Stimulated activated CD8-positive, alpha-beta memory T cell treated with anti-CD3 and anti-CD28 coated beads, Interleukin-7, amount 100 ng/mL, for 4 hours (primary cell): Measurements from ENCODE around the gene TFAP2A.

Experiments
- DNase-seq, 2 donors: peaks; one replicate each; pipeline ENCODE4 v3.0.0-alpha.2; 2020; ENCODE audit warnings: low read depth in 2 of 2

The TFAP2A gene

DNA sequence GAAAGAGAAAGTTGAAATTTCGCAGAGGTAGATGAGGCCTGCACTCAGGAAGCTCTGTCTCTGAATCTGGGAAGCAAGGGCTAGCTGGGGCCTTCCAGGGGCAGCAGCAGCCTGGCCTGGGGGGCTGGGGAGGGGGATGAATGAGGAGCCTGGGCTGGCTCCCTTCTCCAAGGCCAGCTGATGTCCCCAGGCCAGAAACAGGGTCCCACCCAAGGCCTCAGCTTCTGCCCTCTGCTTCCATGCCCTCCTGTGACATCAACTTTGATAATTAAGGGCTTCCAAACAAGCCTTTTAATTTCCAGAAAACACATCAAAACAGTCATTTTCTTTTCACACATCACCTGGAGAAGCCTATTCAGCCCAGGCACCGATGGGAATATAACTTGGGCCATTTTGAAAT lies 15.4 kb downstream of the TFAP2A start:
- no peak for DNase-seq

- DNase-seq: no peak
Observed at GRCh38 chr6:10398446-10399218, 16.2 kb downstream of the TFAP2A start.

DNA sequence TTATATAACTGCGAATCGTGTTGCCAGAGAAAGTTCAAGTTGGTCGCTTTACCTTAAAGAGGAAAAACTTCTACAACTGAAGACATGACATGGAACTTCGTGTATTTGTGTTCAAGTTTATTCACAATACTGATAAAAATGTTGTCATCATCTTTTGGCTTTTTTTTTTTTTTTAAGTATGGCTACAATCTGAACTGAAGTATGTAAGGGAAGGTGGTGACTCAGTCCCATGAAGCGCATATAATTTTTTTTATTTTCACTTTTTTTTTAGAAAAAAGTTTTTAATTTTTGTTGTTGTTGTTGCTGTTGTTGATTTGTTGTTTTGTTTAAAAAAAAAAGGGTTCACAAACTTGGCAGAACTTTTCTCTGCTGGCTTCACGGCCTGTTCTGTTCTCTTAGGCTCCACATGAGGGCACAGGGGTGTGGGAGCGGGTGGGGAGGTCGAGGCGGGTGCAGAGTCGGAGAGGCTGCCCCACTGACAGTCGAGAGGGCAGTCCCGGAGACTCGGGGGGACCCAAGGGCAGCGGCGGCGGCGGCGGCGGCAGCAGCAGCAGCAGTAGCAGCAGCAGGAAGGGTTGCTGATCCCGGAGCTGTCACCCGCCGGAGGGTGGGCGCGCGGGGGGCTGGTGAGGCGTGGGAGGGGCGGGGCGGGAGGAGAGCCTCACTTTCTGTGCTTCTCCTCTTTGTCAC lies 17.0 kb downstream of the TFAP2A start:
- DNase-seq: no peak

- no peak for DNase-seq
Observed at GRCh38 chr6:10396785-10397184, 18.1 kb downstream of the TFAP2A start.

GRCh38 chr6:10395704-10396546 lies 18.9 kb downstream of the TFAP2A start:
- DNase-seq: no peak

DNA sequence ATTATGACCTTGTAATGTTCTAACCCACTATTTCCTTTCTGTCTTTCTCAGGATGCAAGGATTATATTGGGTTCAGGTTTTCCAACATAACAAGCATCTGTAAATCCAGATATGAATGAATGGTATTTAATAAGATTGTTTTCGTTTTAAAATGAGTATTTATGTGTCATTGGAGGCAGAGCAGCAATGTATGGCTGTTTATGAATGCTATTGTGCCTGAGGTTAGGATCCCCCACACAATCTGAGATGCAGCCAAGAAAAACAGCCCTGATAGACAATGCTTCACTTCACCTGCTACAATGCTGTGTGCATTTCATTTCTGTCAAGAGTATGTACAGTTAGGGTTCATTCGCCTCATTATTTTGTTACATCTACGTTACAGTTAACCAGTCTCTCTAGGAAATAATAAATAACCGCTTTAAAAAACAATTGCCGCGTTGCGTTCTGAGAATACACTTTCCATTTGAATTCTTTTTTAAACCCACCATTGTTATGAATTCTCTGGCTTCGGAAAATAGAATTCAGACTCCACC lies 19.6 kb downstream of the TFAP2A start:
- DNase-seq: no peak

DNA sequence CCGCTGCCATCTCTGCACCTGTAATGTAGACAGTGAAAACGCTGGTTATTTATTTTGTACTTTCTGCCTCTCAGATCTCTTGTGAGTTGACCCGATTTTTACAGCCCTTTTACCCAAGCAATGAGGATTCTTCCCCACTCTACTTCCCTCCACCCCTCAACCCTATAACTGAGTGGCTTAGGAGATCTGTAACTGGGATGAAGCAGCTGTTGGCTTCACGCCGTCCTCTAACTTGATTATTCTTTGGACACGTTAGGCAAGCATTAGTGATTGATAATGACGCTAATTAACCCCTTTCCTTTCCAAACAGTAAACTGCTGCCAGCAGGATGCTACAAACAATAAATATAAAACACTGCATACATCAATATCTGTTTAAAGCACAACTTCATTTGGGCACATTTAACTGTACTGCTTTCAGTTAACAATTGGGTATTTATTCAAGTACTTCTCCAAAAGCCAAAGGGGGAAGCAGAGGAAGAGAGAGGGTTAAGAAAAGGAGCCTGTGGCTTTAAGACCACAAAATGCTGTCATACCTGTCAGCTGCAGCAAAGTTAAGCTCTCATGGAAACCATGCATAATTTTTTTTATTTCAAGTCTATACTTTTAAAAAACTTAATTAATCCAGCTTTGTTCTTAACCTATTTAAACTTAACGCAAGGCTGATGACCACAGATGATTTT lies 21.2 kb downstream of the TFAP2A start:
- no peak for DNase-seq

DNA sequence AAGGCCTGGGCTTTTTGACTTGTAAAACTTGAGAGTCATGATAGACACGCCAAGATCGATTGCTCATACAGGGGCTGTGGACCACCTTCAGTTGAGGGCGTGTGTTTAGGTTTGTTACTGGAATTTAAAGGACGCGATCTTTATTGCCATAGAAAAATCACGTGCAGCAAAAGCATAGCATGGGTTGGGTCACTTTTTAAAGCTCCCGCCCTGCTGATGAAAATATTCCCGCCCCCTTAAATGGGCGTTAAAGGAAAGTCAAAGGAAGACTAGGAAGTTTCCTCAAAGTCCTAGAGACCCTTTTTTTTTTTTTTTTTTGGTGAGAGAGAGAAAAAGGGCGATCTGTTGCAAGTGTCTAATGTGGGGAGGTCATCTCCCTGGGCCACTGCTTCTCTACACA lies 23.1 kb downstream of the TFAP2A start:
- DNase-seq: no peak

- no peak for DNase-seq
Observed at GRCh38 chr6:10391299-10391630, 23.6 kb downstream of the TFAP2A start.

DNA sequence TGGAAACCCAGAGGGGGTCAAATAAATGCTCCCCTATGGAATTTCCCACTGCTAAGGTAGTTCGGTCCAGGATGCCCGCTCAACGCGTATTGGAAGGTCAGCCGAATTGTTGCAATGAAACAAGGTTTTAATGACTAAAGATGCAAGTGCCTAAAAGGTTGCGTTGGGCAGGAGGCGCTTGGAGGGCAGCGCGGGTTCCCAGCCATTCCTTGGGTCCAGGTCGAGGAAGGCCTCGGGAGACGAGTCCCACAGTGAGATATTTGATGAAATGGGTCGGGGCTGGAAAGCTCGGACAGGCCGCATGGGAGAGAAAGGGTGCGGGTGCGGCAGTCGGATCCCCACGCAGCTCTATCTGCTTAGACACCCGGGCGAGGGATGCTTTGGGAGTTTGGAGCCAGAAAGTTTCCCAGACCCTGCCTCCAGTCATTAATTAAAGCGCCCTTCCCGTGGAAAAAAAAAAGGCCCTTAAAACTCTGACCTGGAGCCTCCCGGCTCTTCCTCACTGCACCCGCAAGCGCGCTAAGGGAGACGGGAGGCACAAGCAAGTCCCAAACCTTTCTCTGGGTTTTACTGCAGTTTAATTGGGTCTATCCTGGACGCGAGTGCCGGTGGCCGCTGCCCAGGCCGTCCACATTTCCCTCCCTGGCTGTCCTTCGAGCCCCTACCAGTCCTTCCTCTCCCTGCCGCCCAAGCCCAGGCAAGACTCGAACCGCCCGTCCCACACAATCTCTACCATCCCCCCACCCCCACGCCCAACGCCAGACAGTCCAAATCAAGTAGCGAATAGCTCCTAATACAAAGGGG lies 24.2 kb downstream of the TFAP2A start:
- no peak for DNase-seq

GRCh38 chr6:10389739-10390494 lies 25.0 kb downstream of the TFAP2A start:
- no peak for DNase-seq

DNA sequence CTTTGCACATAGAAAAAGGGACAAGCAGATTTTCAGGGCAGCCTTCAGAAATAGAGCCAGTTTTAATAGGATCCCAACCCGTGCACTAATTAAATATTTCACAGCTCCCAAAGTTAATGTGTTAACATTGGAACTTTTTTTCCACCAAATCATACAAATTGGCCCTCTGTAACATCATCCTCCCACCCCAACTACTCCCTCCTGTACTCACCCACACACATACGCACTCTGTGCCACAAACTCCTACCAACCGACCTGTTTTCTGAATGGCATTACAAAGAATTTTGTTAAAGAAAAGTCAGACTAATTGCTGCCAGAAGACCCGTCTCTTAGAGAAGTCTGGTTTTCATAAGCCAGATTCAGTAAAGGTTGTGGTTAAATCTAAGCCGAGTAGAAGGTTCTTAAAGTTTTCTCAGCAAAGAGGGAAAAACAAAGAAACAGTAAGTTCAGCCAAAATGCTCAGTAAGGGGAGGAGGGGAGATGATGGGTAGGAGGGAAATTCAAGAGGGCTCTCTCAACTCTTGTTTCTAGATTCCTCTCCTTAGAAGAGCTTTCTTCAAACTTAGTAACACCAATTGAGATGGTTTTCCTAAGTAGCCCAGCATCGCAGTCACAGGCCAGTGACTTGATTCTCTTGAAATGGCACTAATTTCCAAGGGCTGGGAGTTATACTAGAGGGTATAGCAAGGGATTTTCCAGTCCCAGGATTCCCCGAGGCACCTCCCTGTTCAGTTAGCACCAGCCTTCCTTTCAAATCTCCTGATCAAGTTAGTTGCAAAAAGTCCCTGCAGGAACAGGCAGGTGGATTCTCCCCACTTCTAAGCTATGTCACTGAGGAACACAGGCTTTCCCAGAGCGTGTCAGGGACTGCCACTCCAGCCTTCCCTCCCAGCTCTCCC lies 27.9 kb downstream of the TFAP2A start:
- no peak for DNase-seq

GRCh38 chr6:10386220-10386619 lies 28.7 kb downstream of the TFAP2A start:
- DNase-seq: no peak

DNA sequence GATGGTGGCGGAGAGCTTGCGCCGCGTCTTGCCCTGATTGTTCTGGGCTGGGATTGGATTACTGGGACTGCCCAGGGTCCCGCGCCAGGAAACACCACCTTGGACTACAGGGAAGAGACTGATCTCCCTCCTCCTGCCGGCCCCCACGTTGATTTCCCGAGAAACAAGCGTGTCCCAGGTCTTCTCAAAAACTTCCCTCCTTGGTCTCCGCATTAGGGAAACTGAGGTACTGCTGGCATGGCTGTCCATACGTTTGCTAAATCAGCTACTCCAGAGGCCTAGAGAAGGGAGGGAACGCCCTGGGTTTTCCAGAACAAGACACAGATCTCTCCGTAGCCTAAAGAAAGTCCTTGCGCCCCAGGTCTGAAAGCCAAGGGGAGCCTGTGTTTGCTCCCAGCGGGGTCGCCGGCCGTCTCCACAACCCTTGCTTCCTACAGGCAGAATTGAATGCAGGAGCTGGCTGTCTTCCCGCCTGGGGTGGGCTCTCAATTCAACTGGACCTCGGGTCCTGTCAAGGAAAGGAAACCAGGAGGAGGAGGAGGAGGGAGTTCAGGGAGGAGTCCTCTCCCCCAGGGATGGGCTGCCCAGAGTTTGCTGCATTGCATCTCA lies 29.2 kb downstream of the TFAP2A start:
- no peak for DNase-seq

DNA sequence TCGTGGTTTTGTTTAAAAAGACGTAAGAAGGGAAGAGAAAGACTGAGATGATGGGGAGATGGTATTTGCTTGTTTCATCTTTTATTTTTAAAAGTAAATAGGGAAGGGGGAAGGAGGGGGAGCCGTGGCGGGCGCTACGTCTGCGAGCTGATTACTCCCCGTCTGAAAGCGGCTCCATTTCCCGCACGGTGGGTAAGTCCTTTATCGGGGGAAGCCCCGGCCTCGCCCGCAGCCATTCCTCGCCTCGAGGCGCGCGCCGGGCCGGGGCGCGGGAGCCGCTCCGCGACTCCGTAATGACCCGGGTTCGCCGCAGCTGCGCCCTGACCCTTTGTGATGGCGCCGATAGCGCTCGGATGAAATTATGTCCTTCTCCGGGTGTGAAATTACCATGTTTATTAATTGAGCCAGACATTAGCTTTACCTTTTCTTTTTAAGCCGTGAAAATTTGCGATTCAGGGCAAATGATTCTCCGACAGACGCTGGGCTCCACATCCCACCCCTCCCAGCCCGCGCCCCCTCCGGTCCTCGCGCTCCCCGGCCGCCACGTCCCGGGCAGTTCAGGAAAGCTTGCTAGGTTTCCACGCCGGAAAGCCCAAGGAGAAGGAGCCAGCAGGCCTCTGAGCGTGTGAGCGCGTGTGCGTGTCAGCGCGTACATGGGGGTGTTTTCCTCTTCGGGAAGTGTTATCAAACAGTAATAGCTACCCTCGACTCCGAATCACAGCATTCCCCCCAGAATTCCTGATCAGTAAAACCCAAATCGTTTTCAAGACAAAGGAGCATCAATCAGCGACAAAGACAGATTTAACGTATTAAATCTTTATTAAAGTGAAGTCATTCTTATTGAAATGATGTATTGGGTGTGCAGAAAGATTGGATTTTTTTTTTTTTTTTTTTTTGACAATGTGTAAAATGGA lies 30.0 kb downstream of the TFAP2A start:
- DNase-seq: no peak

- no peak for DNase-seq
Observed at GRCh38 chr6:10384091-10384609, 30.7 kb downstream of the TFAP2A start.

DNA sequence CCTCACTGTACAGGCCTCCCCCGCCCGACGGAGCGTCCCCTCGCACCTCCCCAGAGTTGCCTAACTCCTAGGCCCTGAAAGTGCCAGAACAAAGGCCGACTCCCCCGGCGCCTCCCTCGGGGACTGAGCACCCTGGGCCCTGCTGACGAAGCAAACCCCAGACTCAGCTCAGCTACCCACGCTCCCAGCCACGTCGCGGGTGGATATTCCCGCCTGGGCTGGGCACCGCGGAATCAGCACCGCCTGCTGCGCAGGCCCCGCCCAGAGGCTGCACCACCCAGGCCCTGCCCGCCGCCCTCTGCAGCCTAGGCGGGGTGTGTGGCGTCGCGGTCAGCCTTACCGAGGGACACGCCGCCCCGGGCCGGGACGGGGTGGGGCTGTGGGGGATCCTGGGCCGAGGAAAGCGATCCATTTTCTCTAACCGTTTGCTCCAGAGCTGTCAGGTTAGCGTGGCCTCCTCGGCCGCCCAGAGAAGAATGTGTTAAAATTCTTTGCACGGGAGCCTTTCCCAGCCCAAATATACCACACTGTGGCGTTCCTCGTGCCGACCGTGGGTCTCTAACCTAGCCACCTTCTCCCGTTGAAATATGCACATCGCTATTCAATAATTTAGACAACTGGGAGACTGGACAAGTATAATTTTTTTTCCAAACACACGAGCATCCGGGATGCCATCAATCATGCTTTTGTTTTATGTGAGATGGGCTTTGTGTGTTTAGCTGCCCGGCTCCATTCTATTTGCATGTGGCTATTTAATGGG lies 31.4 kb downstream of the TFAP2A start:
- no peak for DNase-seq
